HCT116 (cell line): ENCODE results near the gene CATSPERE.
"Not testable (repeated sequence)": the region's sequence is repeated elsewhere in the genome, so short reads cannot be mapped to it uniquely, and the experiment has no call there.

ENCODE experiments used
- CTCF ChIP-seq, 3 experiments: fragments of 200-600 bp in 1 of 3; sonication (generic) in 1 of 3; IDR thresholded peaks in 2 of 3; conservative IDR thresholded peaks in 1 of 3; 2 replicates each; pipeline ENCODE4 v1.5.1; 2012 to 2017; ENCODE audit warnings: low read depth in 2 of 3, low read length in 2 of 3, antibody characterized with exemption in 1 of 3, borderline replicate concordance in 1 of 3, control low read depth in 1 of 3, mild to moderate bottlenecking in 1 of 3, mixed read lengths in 1 of 3, mixed run types in 1 of 3, moderate library complexity in 1 of 3; ENCODE audit not compliant: insufficient read depth in 1 of 3
- EGR1 ChIP-seq: IDR thresholded peaks from 2 replicates; pipeline ENCODE4 v1.6.1; 2012; ENCODE audit warnings: low read depth
- EZH2 ChIP-seq: fragments of 200-600 bp; sonication (generic); IDR thresholded peaks from 2 replicates; pipeline ENCODE4 v1.6.1; 2017; ENCODE audit warnings: antibody characterized with exemption, mixed run types
- EZH2phosphoT487 ChIP-seq: fragments of 200-600 bp; IDR thresholded peaks from 2 replicates; pipeline ENCODE4 v1.6.1; 2018; ENCODE audit warnings: antibody characterized with exemption, borderline replicate concordance
- POLR2A ChIP-seq: IDR thresholded peaks from 2 replicates; pipeline ENCODE4 v1.7.0; 2011; ENCODE audit warnings: borderline replicate concordance; ENCODE audit not compliant: insufficient read depth, insufficient read length; ENCODE audit errors: extremely low read depth
- RAD21 ChIP-seq: IDR thresholded peaks from 2 replicates; pipeline ENCODE4 v1.6.1; 2012; ENCODE audit warnings: low read depth, mild to moderate bottlenecking

GRCh38 chr1:244484971-244485370, 23.9 kb downstream of the CATSPERE start:
- not testable (repeated sequence) for TF ChIP-seq CTCF (IDR thresholded peaks at IDR 0.05 in 2 of 3, conservative IDR thresholded peaks at IDR 0.05 in 1 of 3; ENCODE audit: borderline replicate concordance in 1 of 3, insufficient read depth in 1 of 3, low read depth in 2 of 3, low read length in 2 of 3); EGR1; EZH2phosphoT487; POLR2A; EZH2; RAD21
